ENCODE data around the gene JAK2.

The JAK2 gene

GRCh38 chr9:4997196-4997595, 12.1 kb downstream of the JAK2 start:
- no peak for TF ChIP-seq CTCF (IDR thresholded peaks at IDR 0.05; ENCODE audit: control extremely low read depth, extremely low read depth, low read depth, missing control alignments)
- ChIA-PET POLR2A (no interaction called here), CTCF (interaction anchor here (1.2 to 3.6 kb wide), 3 partner anchors 9 to 446 kb away, joined by 3 to 21 read pairs (median 5); no protein-coding TSS in a partner anchor)
- no peak for DNase-seq (ENCODE audit: extremely low spot score)

- CTCF ChIA-PET = interaction anchor here (1.2 to 3.6 kb wide), 3 partner anchors 10 to 446 kb away, joined by 3 to 21 read pairs (median 5); no protein-coding TSS in a partner anchor
- POLR2A ChIA-PET = no interaction called here
- DNase-seq (ENCODE audit: extremely low spot score) = no peak
- no peak for TF ChIP-seq CTCF (IDR thresholded peaks at IDR 0.05; ENCODE audit: control extremely low read depth, extremely low read depth, low read depth, missing control alignments)
These were observed 12.6 kb downstream of the JAK2 start for GRCh38 chr9:4997631-4998030.

- DNase-seq (ENCODE audit: extremely low spot score) = no peak
- ChIA-PET POLR2A (no interaction called here), CTCF (no interaction called here)
- no peak for TF ChIP-seq CTCF (IDR thresholded peaks at IDR 0.05; ENCODE audit: control extremely low read depth, extremely low read depth, low read depth, missing control alignments)
These were observed 17.7 kb downstream of the JAK2 start for GRCh38 chr9:5002811-5003210.

- no peak for DNase-seq (ENCODE audit: extremely low spot score)
- no peak for TF ChIP-seq CTCF (IDR thresholded peaks at IDR 0.05; ENCODE audit: control extremely low read depth, extremely low read depth, low read depth, missing control alignments)
- ChIA-PET CTCF (no interaction called here), POLR2A (no interaction called here)
These were observed 19.4 kb downstream of the JAK2 start for GRCh38 chr9:5004481-5004880.

- ChIA-PET CTCF (interaction anchor here (0.9 kb wide), 1 partner anchor 20 kb away, joined by 5 read pairs; no protein-coding TSS in a partner anchor), POLR2A (no interaction called here)
- DNase-seq (ENCODE audit: extremely low spot score) = no peak
- TF ChIP-seq CTCF (IDR thresholded peaks at IDR 0.05; ENCODE audit: control extremely low read depth, extremely low read depth, low read depth, missing control alignments) = no peak
These were observed 23.1 kb downstream of the JAK2 start for GRCh38 chr9:5008202-5008601.

- no peak for TF ChIP-seq CTCF (IDR thresholded peaks at IDR 0.05; ENCODE audit: control extremely low read depth, extremely low read depth, low read depth, missing control alignments)
- CTCF ChIA-PET = interaction anchor here (1.0 kb wide), 1 partner anchor 24 kb away, joined by 3 read pairs; no protein-coding TSS in a partner anchor
- DNase-seq (ENCODE audit: extremely low spot score) = no peak
- POLR2A ChIA-PET = no interaction called here
These were observed 28.3 kb downstream of the JAK2 start for GRCh38 chr9:5013374-5013773.

- CTCF ChIA-PET = no interaction called here
- POLR2A ChIA-PET = no interaction called here
- DNase-seq (ENCODE audit: extremely low spot score) = no peak
- TF ChIP-seq CTCF (IDR thresholded peaks at IDR 0.05; ENCODE audit: control extremely low read depth, extremely low read depth, low read depth, missing control alignments) = no peak
These were observed 30.9 kb downstream of the JAK2 start for GRCh38 chr9:5015934-5016333.

Measured in GM10248 (cell line).